Heart left ventricle (tissue), 16 donors: Measurements from ENCODE around the gene ATP6V1B1. TPM values are rescaled to one million over a fixed set of nuclear protein-coding genes. Genes with fewer than 3 reads are reported as not detected.

Experiments
- ATAC-seq, 4 donors: fragments of 200-7000 bp; cut with Tn5 transposase; one replicate each; pipeline ENCODE4 v1.9.1; 2020 to 2022; ENCODE audit warnings: moderate library complexity in 4 of 4, mild to moderate bottlenecking in 3 of 4, moderate number of reproducible peaks in 1 of 4
- DNase-seq, 5 donors: peaks; one replicate each; pipeline ENCODE4 v3.0.0-alpha.2; 2020
- H3K27ac ChIP-seq, 12 donors: fragments of 200-600 bp; sonication (generic) in 4 of 12; one replicate each; pipeline versions ENCODE4 v1.5.0 to v1.8.0; 2016 to 2022; ENCODE audit warnings: mild to moderate bottlenecking in 2 of 12
- H3K27me3 ChIP-seq, 9 donors: fragments of 200-600 bp; sonication (generic) in 2 of 9; one replicate each; pipeline versions ENCODE4 v1.5.1 to v1.8.0; 2016 to 2022; ENCODE audit warnings: mild to moderate bottlenecking in 3 of 9
- H3K36me3 ChIP-seq, 9 donors: fragments of 200-600 bp; sonication (generic) in 2 of 9; one replicate each; pipeline versions ENCODE4 v1.5.0 to v1.8.0; 2018 to 2022; ENCODE audit warnings: mild to moderate bottlenecking in 2 of 9
- H3K4me1 ChIP-seq, 12 donors: fragments of 200-600 bp; sonication (generic) in 4 of 12; one replicate each; pipeline versions ENCODE4 v1.5.0 to v1.8.0; 2016 to 2022; ENCODE audit warnings: mild to moderate bottlenecking in 3 of 12
- H3K4me3 ChIP-seq, 12 donors: fragments of 200-600 bp; sonication (generic) in 4 of 12; one replicate each; pipeline versions ENCODE4 v1.5.0 to v1.8.0; 2017 to 2022; ENCODE audit warnings: mild to moderate bottlenecking in 9 of 12, moderate library complexity in 4 of 12
- H3K9me3 ChIP-seq, 12 donors: fragments of 200-600 bp; sonication (generic) in 4 of 12; one replicate each; pipeline versions ENCODE4 v1.5.0 to v1.8.0; 2016 to 2022; ENCODE audit warnings: mild to moderate bottlenecking in 1 of 12
- POLR2A ChIP-seq, 2 donors: fragments of 450-650 bp; IDR thresholded peaks; one replicate each; pipeline ENCODE4 v1.6.1; 2017; ENCODE audit warnings: antibody characterized with exemption in 2 of 2, mild to moderate bottlenecking in 2 of 2, moderate library complexity in 2 of 2
- WGBS, 4 donors: extraction: QIAGEN DNeasy Blood & Tissue Kit in 2 of 4; methylation state at CpG; one replicate each; pipeline versions ENCODE4 v1.1.5 to v1.1.7; 2013 to 2018; 5-methylcytosine and 5-hydroxymethylcytosine counted together
- intact Hi-C, 10 donors: fragments of 100-400 bp; cut with DNase I; formaldehyde crosslinking; loops; one replicate each; pipeline versions ENCODE4 v1.11.1 to v1.14.2; 2022
- polyA plus RNA-seq, 2 donors: library from polyadenylated mRNA; stranded (reverse); fragments of 200-250 nt; gene quantifications; one replicate each; pipeline ENCODE4 v1.2.3, GENCODE V29; 2013
- total RNA-seq, 9 donors: library from RNA; depleted of rRNA in 2 of 9; stranded (reverse); fragments of >200 nt in 2 of 9; fragmentation: NEBNext Ultra II Directional in 3 of 9; extraction: Animal tissue kit (Norgen Biotek cat#: 25700) in 3 of 9; gene quantifications; one replicate each; pipeline versions ENCODE4 v1.1.0 to v1.2.4, GENCODE V29; 2016 to 2023
- TF ChIP-seq, protein P1 (sequence below), 12 donors: fragments of 200-600 bp; sonication (generic) in 4 of 12; IDR thresholded peaks; one replicate each; pipeline versions ENCODE4 v1.5.0 to v1.8.0; 2018 to 2022; ENCODE audit warnings: antibody characterized with exemption in 12 of 12, mild to moderate bottlenecking in 5 of 12
- donor health status: ischemic (EF 13 %, LVEDD 7.1; RV severe dilation, severe dysfunction).
- donor health status: healthy with polysubstance abuse.
- donor health status: DM: no; HTN: yes; CAD: no.
- donor health status: DM: no; HTN: no; CAD: no.
- donor health status: ischemic (EF 25% LVEDD 6.9; RV normal size, moderate dysfunction).
- donor health status: ischemic (EF 25% LVEDD 5.7; RV mildly dilated, moderate dysfunction).
- donor health status: healthy.
- donor health status: DM: yes; HTN: yes; CAD: no.
- donor health status: ischemic (EF 35%, LVEDD 5.7; RV mildly dilated, moderate dysfunction).
- donor health status: nonischemic (EF 11% LVEDD 7.7; RV severe dilation, severe dysfunction).
- donor health status: DM: yes; HTN: yes; CAD: no.
- donor health status: PGD.
- donor health status: ischemic (EF 29% LVEDD 5.4; RV normal size, mild dysfunction).
- donor health status: nonischemic (EF 23%, LVEDD 6.1; RV moderate dilation, normal function).

The ATP6V1B1 gene
- total and polyA plus RNA-seq, 11 donors, result 0.16 to 1.8 (median 0.48) TPM; not detected in 4

DNA sequence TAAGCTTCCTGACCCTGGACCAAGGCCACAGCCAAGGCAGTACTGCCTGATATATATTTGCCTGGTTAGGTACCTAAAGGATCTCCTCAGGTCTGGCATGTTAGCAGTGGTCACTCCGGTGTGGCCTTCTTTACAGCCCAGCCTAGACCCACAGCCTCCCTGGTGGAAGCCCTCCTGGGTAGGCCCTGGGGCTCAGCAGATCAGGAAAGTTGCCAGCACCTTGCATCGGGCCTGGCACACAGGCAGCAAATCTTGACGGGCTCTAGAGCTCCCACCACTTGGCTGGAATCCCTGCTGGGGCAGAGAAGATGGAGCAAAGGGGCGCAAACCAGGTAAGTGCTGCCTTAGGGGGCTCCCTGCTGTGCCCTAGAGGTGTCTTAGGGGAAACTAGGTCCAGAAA lies 40.9 kb upstream of the ATP6V1B1 start:
- Histone ChIP-seq H3K36me3 (no peaks in the 10 kb centered on the region), H3K4me3 (no peak overlapping the region), H3K4me1 (peaks cover 0 to 25% (median 3%) of the 10 kb centered on the region in 12 donors), H3K27me3 (peaks cover 17 to 100% (median 86%) of the 10 kb centered on the region in 9 donors), H3K9me3 (no peaks in the 10 kb centered on the region), H3K27ac (no peak overlapping the region)
- ATAC-seq, result no peak
- intact Hi-C loops, result no loop called here
- no peak for TF ChIP-seq POLR2A (IDR thresholded peaks at IDR 0.05)
- TF ChIP-seq, protein P1, sequence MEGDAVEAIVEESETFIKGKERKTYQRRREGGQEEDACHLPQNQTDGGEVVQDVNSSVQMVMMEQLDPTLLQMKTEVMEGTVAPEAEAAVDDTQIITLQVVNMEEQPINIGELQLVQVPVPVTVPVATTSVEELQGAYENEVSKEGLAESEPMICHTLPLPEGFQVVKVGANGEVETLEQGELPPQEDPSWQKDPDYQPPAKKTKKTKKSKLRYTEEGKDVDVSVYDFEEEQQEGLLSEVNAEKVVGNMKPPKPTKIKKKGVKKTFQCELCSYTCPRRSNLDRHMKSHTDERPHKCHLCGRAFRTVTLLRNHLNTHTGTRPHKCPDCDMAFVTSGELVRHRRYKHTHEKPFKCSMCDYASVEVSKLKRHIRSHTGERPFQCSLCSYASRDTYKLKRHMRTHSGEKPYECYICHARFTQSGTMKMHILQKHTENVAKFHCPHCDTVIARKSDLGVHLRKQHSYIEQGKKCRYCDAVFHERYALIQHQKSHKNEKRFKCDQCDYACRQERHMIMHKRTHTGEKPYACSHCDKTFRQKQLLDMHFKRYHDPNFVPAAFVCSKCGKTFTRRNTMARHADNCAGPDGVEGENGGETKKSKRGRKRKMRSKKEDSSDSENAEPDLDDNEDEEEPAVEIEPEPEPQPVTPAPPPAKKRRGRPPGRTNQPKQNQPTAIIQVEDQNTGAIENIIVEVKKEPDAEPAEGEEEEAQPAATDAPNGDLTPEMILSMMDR (IDR thresholded peaks at IDR 0.05), result no peak
- no peak for DNase-seq
- WGBS, 4 donors, result 74 to 93% (median 78%) methylated on average over 3 to 4 of the region's 4 CpGs

DNA sequence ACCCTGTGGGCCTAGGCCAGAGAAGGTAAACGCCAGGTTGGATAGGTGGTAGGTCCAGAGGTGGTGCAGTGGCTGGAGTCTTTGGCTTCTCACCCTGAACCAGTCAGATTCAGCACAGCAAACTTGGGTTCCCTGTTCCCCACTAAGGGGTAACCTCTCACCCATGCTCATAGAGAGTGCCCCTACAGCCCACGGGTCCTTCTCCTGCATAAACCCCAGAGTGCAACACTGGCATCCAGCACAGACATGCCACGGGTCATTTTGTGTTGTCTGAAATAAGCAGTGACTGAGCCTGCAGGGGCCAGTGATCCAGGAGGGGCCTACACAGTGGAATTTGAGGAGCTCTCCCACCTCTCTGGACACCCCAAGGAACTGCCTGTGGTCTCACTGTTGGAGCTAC lies 40.5 kb upstream of the ATP6V1B1 start:
- ATAC-seq (no peak), DNase-seq (no peak)
- 70 to 81% (median 76%) methylated on average over 3 of the region's 3 CpGs for WGBS, 4 donors
- intact Hi-C loops, result no loop called here
- peaks cover 0 to 27% (median 8%) of the 10 kb centered on the region in 12 donors for H3K4me1 ChIP-seq
- H3K27me3 ChIP-seq, result peaks cover 19 to 100% (median 86%) of the 10 kb centered on the region in 9 donors
- TF ChIP-seq, protein P1 (IDR thresholded peaks at IDR 0.05), result no peak
- TF ChIP-seq POLR2A (IDR thresholded peaks at IDR 0.05), result no peak
- no peaks in the 10 kb centered on the region for H3K36me3 ChIP-seq
- no peak overlapping the region for H3K4me3 ChIP-seq
- H3K9me3 ChIP-seq, result no peaks in the 10 kb centered on the region
- H3K27ac ChIP-seq, result no peak overlapping the region

DNA sequence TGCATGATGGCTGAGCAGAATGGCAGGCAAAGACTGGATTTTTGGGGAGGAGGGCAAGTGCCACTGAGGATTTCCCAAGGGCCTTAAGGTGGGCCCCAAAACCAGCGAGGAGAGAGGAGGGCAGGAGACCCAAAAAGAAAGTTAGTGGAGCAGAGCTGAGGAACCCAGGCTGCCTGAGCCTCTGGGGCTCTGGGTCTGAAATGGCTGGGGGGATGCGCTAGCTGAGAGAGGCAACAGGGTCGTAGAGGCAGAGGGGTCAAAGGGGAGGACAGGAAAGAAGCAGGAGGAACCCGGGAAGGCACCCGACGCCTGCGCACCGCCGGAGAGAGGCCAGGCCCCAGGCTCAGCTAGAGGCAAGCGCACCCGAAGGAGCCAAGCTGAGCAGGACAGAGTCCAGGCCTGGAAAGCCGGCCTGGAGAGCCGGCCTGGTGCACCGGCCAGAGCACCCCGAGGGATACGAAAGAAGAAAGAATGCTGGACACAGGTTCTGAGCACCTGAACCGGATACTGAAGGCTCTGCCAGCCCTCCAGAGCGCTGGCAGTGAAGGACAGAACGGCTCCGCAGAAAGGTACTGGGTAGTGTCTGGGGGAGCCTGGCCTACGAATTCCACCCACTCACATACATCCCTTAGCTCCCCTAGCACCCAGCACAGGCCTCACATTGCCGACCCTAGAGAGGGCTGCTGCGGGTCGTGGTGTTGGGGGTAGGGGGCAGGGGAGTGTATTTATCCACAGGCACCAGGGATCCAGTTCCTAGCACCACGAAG lies 39.5 kb upstream of the ATP6V1B1 start:
- no peaks in the 10 kb centered on the region for H3K9me3 ChIP-seq
- H3K4me3 ChIP-seq, result no peak overlapping the region
- no peaks in the 10 kb centered on the region for H3K36me3 ChIP-seq
- H3K4me1 ChIP-seq, result peaks cover 2 to 31% (median 15%) of the 10 kb centered on the region in 12 donors
- DNase-seq (no peak), ATAC-seq (no peak)
- peaks cover 26 to 100% (median 86%) of the 10 kb centered on the region in 9 donors for H3K27me3 ChIP-seq
- intact Hi-C loops, result no loop called here
- TF ChIP-seq, protein P1 (IDR thresholded peaks at IDR 0.05), result no peak
- no peak overlapping the region for H3K27ac ChIP-seq
- 20 to 45% (median 39%) methylated on average over 20 to 25 of the region's 25 CpGs for WGBS, 4 donors

DNA sequence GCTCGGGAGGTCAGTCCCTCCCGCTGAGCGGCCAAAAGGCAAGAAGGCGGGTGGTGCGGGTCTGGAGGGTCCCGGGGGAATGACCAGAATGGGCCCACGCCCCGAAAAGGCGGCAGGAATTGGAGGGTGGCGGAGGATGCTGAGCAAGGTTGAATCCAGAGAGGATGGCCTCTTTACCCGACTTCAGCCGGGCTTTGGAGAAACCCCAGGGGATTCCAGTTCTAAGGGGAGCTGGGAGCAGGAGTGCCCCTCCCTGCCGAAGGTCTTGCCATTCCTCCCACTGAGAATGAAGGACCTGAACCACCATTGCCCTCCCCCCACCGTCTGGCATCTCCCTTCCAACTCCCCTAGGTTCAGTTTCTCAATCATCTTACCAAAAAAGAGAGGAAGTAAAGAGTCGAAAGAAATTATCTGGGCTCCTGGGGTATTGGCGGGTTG lies 38.9 kb upstream of the ATP6V1B1 start:
- ATAC-seq (no peak), DNase-seq (no peak)
- H3K9me3 ChIP-seq, result no peaks in the 10 kb centered on the region
- TF ChIP-seq, protein P1 (IDR thresholded peaks at IDR 0.05), result no peak
- no peak for TF ChIP-seq POLR2A (IDR thresholded peaks at IDR 0.05)
- H3K4me1 ChIP-seq, result peaks cover 2 to 37% (median 21%) of the 10 kb centered on the region in 12 donors
- peak overlapping the region in 1 of 12 donors; percentile 5 for H3K4me3 ChIP-seq
- H3K27me3 ChIP-seq, result peaks cover 30 to 100% (median 86%) of the 10 kb centered on the region in 9 donors
- no peaks in the 10 kb centered on the region for H3K36me3 ChIP-seq
- WGBS, 4 donors, result 9 to 18% (median 12%) methylated on average over 16 of the region's 16 CpGs
- no peak overlapping the region for H3K27ac ChIP-seq
- intact Hi-C loops, result no loop called here
